A549 (cell line): ENCODE results near the gene OR56A3. TPM values are rescaled to one million over a fixed set of nuclear protein-coding genes. Genes with fewer than 3 reads are reported as not detected.

Experiments
- ATAC-seq, 2 experiments: fragments of 200-7000 bp in 1 of 2; fragments of >200 bp in 1 of 2; cut with Nextera tagmentation in 1 of 2; cut with Tn5 transposase in 1 of 2; 3 replicates each; pipeline versions ENCODE4 v1.8.0 to v1.9.1; 2018 to 2020; ENCODE audit warnings: mild to moderate bottlenecking in 1 of 2, moderate library complexity in 1 of 2
- CTCF ChIA-PET: fragments of 300-600 bp; sonication (Branson Sonifier 250); formaldehyde crosslinking; extraction: SDS; loops from one replicate; lab custom pipeline; 2021; ENCODE audit warnings: antibody characterized with exemption, inconsistent platforms; lab: Yijun Ruan, JAX
- POLR2A ChIA-PET: fragments of 350-600 bp; formaldehyde crosslinking; extraction: SDS; loops from one replicate; lab custom pipeline; 2021; ENCODE audit warnings: antibody characterized with exemption, inconsistent platforms; lab: Yijun Ruan, JAX
- DNase-seq, 2 experiments: peaks; one replicate each; pipeline versions ENCODE4 v3.0.0 to v3.0.0-alpha.2; 2011 to 2016; ENCODE audit warnings: low read depth in 1 of 2, low spot score in 1 of 2
- FAIRE-seq: peaks from 2 replicates; lab custom pipeline; 2011; peaks lifted over from hg19 to GRCh38; lab: Jason Lieb, UNC
- H3K27ac ChIP-seq, 2 experiments: fragments of >200 bp; sonication (Bioruptor Twin); formaldehyde crosslinking; 3 replicates each; pipeline ENCODE4 v1.5.1; 2016 to 2017
- H3K4me1 ChIP-seq: fragments of >200 bp; sonication (Bioruptor Twin); formaldehyde crosslinking; 3 replicates; pipeline ENCODE4 v1.6.1; 2016
- H3K4me2 ChIP-seq: fragments of >200 bp; sonication (Bioruptor Twin); formaldehyde crosslinking; 3 replicates; pipeline ENCODE4 v1.6.1; 2016
- H3K4me3 ChIP-seq: fragments of >200 bp; sonication (Bioruptor Twin); formaldehyde crosslinking; 3 replicates; pipeline ENCODE4 v1.5.1; 2016
- H3K9me3 ChIP-seq: fragments of >200 bp; sonication (Bioruptor Twin); formaldehyde crosslinking; 3 replicates; pipeline ENCODE4 v1.6.1; 2016
- ATOH8 ChIP-seq: fragments of 250-450 bp; sonication (Bioruptor Pico); IDR thresholded peaks from 2 replicates; pipeline ENCODE4 v1.5.0; 2020; ENCODE audit warnings: low read depth, mild to moderate bottlenecking, moderate library complexity
- BHLHE40 ChIP-seq: IDR thresholded peaks from 2 replicates; pipeline ENCODE4 v1.6.1; 2012; ENCODE audit warnings: low read depth, low read length, inconsistent platforms
- CBX8 ChIP-seq: fragments of 200-600 bp; sonication (generic); IDR thresholded peaks from 2 replicates; pipeline ENCODE4 v1.6.1; 2016
- CHD4 ChIP-seq: fragments of 200-600 bp; sonication (generic); IDR thresholded peaks from 2 replicates; pipeline ENCODE4 v1.6.1; 2016; ENCODE audit warnings: antibody characterized with exemption, mild to moderate bottlenecking, borderline replicate concordance
- CTCF ChIP-seq: fragments of >200 bp; sonication (Bioruptor Twin); formaldehyde crosslinking; IDR thresholded peaks from 3 replicates; pipeline ENCODE4 v1.5.1; 2016
- EHF ChIP-seq: fragments of 250-450 bp; sonication (Bioruptor Pico); IDR thresholded peaks from 2 replicates; pipeline ENCODE4 v1.5.0; 2020; ENCODE audit warnings: mild to moderate bottlenecking
- ESRRA ChIP-seq: fragments of 150-350 bp; IDR thresholded peaks from 2 replicates; pipeline ENCODE4 v1.6.1; 2014; ENCODE audit warnings: mild to moderate bottlenecking, low read length, borderline replicate concordance
- FOSL2 ChIP-seq, 2 experiments: fragments of 450-650 bp in 1 of 2; fragments of >200 bp in 1 of 2; sonication (Bioruptor Twin) in 1 of 2; formaldehyde crosslinking; IDR thresholded peaks; 2 replicates each; pipeline versions ENCODE4 v1.5.0 to v1.6.1; 2016 to 2020; ENCODE audit warnings: mild to moderate bottlenecking in 1 of 2, moderate library complexity in 1 of 2
- FOXS1 ChIP-seq: fragments of 250-450 bp; sonication (Bioruptor Pico); IDR thresholded peaks from 2 replicates; pipeline ENCODE4 v1.5.0; 2020; ENCODE audit warnings: mild to moderate bottlenecking, moderate library complexity
- HES2 ChIP-seq: fragments of >200 bp; sonication (Bioruptor Twin); formaldehyde crosslinking; IDR thresholded peaks from 2 replicates; pipeline ENCODE4 v1.6.1; 2016
- HOXA7 ChIP-seq: fragments of 250-450 bp; sonication (Bioruptor Pico); IDR thresholded peaks from 2 replicates; pipeline ENCODE4 v1.5.0; 2020; ENCODE audit warnings: mild to moderate bottlenecking, moderate library complexity
- HOXB5 ChIP-seq: fragments of 250-450 bp; sonication (Bioruptor Pico); IDR thresholded peaks from 2 replicates; pipeline ENCODE4 v1.5.0; 2020; ENCODE audit warnings: mild to moderate bottlenecking, moderate library complexity
- JUN ChIP-seq, 2 experiments: fragments of >200 bp; sonication (Bioruptor Twin); formaldehyde crosslinking; IDR thresholded peaks; 2 replicates in 1 of 2; 3 replicates in 1 of 2; pipeline ENCODE4 v1.6.1; 2016 to 2017
- KDM1A ChIP-seq: fragments of 200-600 bp; sonication (generic); IDR thresholded peaks from 2 replicates; pipeline ENCODE4 v1.6.1; 2016; ENCODE audit warnings: low read depth, mild to moderate bottlenecking
- KDM5A ChIP-seq: fragments of 200-600 bp; sonication (generic); IDR thresholded peaks from 2 replicates; pipeline ENCODE4 v1.6.1; 2016; ENCODE audit warnings: antibody characterized with exemption, mild to moderate bottlenecking
- MAFK ChIP-seq: fragments of 450-650 bp; IDR thresholded peaks from 2 replicates; pipeline ENCODE4 v1.6.1; 2014; ENCODE audit not compliant: partially characterized antibody
- MYC ChIP-seq: IDR thresholded peaks from 2 replicates; pipeline ENCODE4 v1.6.1; 2012; ENCODE audit warnings: mild to moderate bottlenecking, inconsistent platforms, low read length, improper control_type of control experiment, borderline replicate concordance
- NFE2L2 ChIP-seq: fragments of 150-350 bp; conservative IDR thresholded peaks from 2 replicates; pipeline ENCODE4 v1.6.1; 2014; ENCODE audit warnings: low read length
- PBX3 ChIP-seq: IDR thresholded peaks from 2 replicates; pipeline ENCODE4 v1.6.1; 2012
- POLR2A ChIP-seq: IDR thresholded peaks from 2 replicates; pipeline ENCODE4 v1.6.1; 2012; ENCODE audit warnings: mild to moderate bottlenecking, low read length
- RCOR1 ChIP-seq: fragments of 150-350 bp; IDR thresholded peaks from 2 replicates; pipeline ENCODE4 v1.6.1; 2014; ENCODE audit warnings: antibody characterized with exemption, low read length, low read depth
- REST ChIP-seq: fragments of 200-600 bp; sonication (generic); IDR thresholded peaks from 2 replicates; pipeline ENCODE4 v1.6.1; 2016; ENCODE audit warnings: antibody characterized with exemption, mild to moderate bottlenecking, moderate library complexity
- SREBF2 ChIP-seq: fragments of 450-650 bp; IDR thresholded peaks from 2 replicates; pipeline ENCODE4 v1.6.1; 2014; ENCODE audit warnings: mild to moderate bottlenecking, moderate library complexity
- TFCP2L1 ChIP-seq: fragments of 250-450 bp; sonication (Bioruptor Pico); IDR thresholded peaks from 2 replicates; pipeline ENCODE4 v1.5.0; 2021; ENCODE audit warnings: mild to moderate bottlenecking
- ZC3H11A ChIP-seq: fragments of 450-650 bp; IDR thresholded peaks from 2 replicates; pipeline ENCODE4 v1.6.1; 2014; ENCODE audit warnings: antibody characterized with exemption, mild to moderate bottlenecking
- ZSCAN20 ChIP-seq: fragments of 250-450 bp; sonication (Bioruptor Pico); IDR thresholded peaks from 2 replicates; pipeline ENCODE4 v1.8.0; 2022; ENCODE audit warnings: mild to moderate bottlenecking, moderate library complexity
- WGBS: methylation state at CpG from one replicate; pipeline ENCODE4 v1.1.6; 2017; ENCODE audit errors: missing lambda C conversion rate; 5-methylcytosine and 5-hydroxymethylcytosine counted together
- polyA plus RNA-seq, 4 experiments: library from polyadenylated mRNA; depleted of rRNA in 3 of 4; stranded (reverse); fragments of >200 nt; fragmentation: RNase III in 1 of 4; extraction: RNeasy Plus Mini Kit Qiagen cat#74134 plus additional on column Dnase treatment in 1 of 4; gene quantifications; 2 replicates in 3 of 4; 3 replicates in 1 of 4; pipeline ENCODE4 v1.2.3, GENCODE V29; 2011 to 2017

Gene OR56A3
- polyA plus RNA-seq, 2 of the 4 experiments (the other 2 are of a cell fraction) = not detected

- no peak overlapping the region for H3K4me3 ChIP-seq
- no peak for FAIRE-seq
- no peaks in the 10 kb centered on the region for H3K4me1 ChIP-seq
- no peak for ATAC-seq
- POLR2A ChIA-PET = no interaction called here
- WGBS = 11% methylated on average over 2 of the region's 2 CpGs
- DNase-seq = no peak
- no peak overlapping the region for H3K4me2 ChIP-seq
- CTCF ChIA-PET = no interaction called here
- no peaks in the 10 kb centered on the region for H3K9me3 ChIP-seq
- TF ChIP-seq FOSL2 (IDR thresholded peaks at IDR 0.05) = no peak
- TF ChIP-seq FOSL2 (CRISPR knock-in tag; IDR thresholded peaks at IDR 0.05) = no peak
- no peak for TF ChIP-seq EHF (CRISPR knock-in tag)
- TF ChIP-seq ZSCAN20 (CRISPR knock-in tag) = no peak
- no peak for TF ChIP-seq NFE2L2
- no peak for TF ChIP-seq HOXB5 (CRISPR knock-in tag)
- TF ChIP-seq CHD4 = no peak
- TF ChIP-seq BHLHE40 = no peak
- TF ChIP-seq SREBF2 = no peak
- TF ChIP-seq HOXA7 = no peak
- no peak for TF ChIP-seq ZC3H11A
- no peak for TF ChIP-seq KDM5A
- no peak for TF ChIP-seq ATOH8 (CRISPR knock-in tag)
- TF ChIP-seq MAFK = no peak
- no peak overlapping the region for H3K27ac ChIP-seq
Measured at GRCh38 chr11:5899534-5899933, 42.5 kb upstream of the OR56A3 start.

- FAIRE-seq (no peak), DNase-seq (no peak), ATAC-seq (no peak)
- ChIA-PET CTCF (no interaction called here), POLR2A (no interaction called here)
- H3K27ac ChIP-seq = no peak overlapping the region
- H3K9me3 ChIP-seq = no peaks in the 10 kb centered on the region
- no peak overlapping the region for H3K4me3 ChIP-seq
- H3K4me1 ChIP-seq = no peaks in the 10 kb centered on the region
- no peak for TF ChIP-seq PBX3
- no peak for TF ChIP-seq ZSCAN20 (CRISPR knock-in tag)
- TF ChIP-seq FOXS1 (CRISPR knock-in tag) = no peak
- TF ChIP-seq CTCF = no peak
- no peak for TF ChIP-seq ZC3H11A
- no peak for TF ChIP-seq RCOR1
- TF ChIP-seq ESRRA = no peak
- no peak for TF ChIP-seq HES2
- TF ChIP-seq POLR2A = no peak
- no peak for TF ChIP-seq KDM1A
- TF ChIP-seq NFE2L2 = no peak
- TF ChIP-seq MYC = no peak
- TF ChIP-seq REST = no peak
- TF ChIP-seq JUN (IDR thresholded peaks at IDR 0.05) = no peak
- no peak for TF ChIP-seq CBX8
- no peak for TF ChIP-seq TFCP2L1 (CRISPR knock-in tag)
- no peak overlapping the region for H3K4me2 ChIP-seq
- WGBS = 5% methylated on average over 2 of the region's 2 CpGs
Measured at GRCh38 chr11:5910540-5910939, 31.5 kb upstream of the OR56A3 start.
